Calu3 (cell line): ENCODE measurements around the gene OTC. TPM values are rescaled to one million over a fixed set of nuclear protein-coding genes. Genes with fewer than 3 reads are reported as not detected.

ENCODE experiments used
- Bru-seq: library from RNA; stranded (reverse); fragments of 400-500 nt; gene quantifications from one replicate; lab custom pipeline; 2021; lab: Mats Ljungman, UMichigan
- BruChase-seq, 2 experiments: library from RNA; stranded (reverse); fragments of 400-500 nt; gene quantifications; one replicate each; lab custom pipeline; 2021; lab: Mats Ljungman, UMichigan
- BruUV-seq: library from RNA; stranded (reverse); fragments of 400-500 nt; replicated peaks from 2 replicates; lab custom pipeline; 2021; lab: Mats Ljungman, UMichigan
- CTCF ChIA-PET: fragments of 300-600 bp; sonication (Branson Sonifier 250); formaldehyde crosslinking; loops from one replicate; lab custom pipeline; 2022; ENCODE audit warnings: antibody characterized with exemption; lab: Charles Lee
- DNase-seq: peaks from one replicate; pipeline ENCODE4 v3.0.0; 2022
- H3K27ac Mint-ChIP-seq: one replicate; pipeline ENCODE4 v1.8.0; 2022; ENCODE audit warnings: mixed read lengths; ENCODE audit not compliant: unreplicated experiment
- H3K27me3 Mint-ChIP-seq: one replicate; pipeline ENCODE4 v1.8.0; 2022; ENCODE audit warnings: mixed read lengths; ENCODE audit not compliant: unreplicated experiment
- H3K36me3 Mint-ChIP-seq: one replicate; pipeline ENCODE4 v1.8.0; 2022; ENCODE audit warnings: mild to moderate bottlenecking, moderate library complexity, mixed read lengths; ENCODE audit not compliant: insufficient read depth, unreplicated experiment
- H3K4me1 Mint-ChIP-seq: one replicate; pipeline ENCODE4 v1.8.0; 2022; ENCODE audit warnings: mild to moderate bottlenecking, low read depth, mixed read lengths; ENCODE audit not compliant: unreplicated experiment
- H3K4me3 Mint-ChIP-seq: one replicate; pipeline ENCODE4 v1.8.0; 2022; ENCODE audit warnings: mild to moderate bottlenecking, low read depth, moderate library complexity, mixed read lengths; ENCODE audit not compliant: unreplicated experiment
- H3K9me3 Mint-ChIP-seq: one replicate; pipeline ENCODE4 v1.8.0; 2022; ENCODE audit warnings: low read depth, mixed read lengths; ENCODE audit not compliant: unreplicated experiment
- intact Hi-C: fragments of 100-400 bp; cut with micrococcal nuclease; formaldehyde crosslinking; loops from one replicate; pipeline ENCODE4 v1.10.0; 2022; ENCODE audit not compliant: unreplicated experiment
- long read RNA-seq: library from polyadenylated mRNA; stranded (forward); transcript quantifications from one replicate; pipeline ENCODE4 v2.0.0, GENCODE V29; 2022
- total RNA-seq: library from RNA; stranded (reverse); gene quantifications from 2 replicates; pipeline ENCODE4 v1.2.3, GENCODE V29; 2022
- TF ChIP-seq, protein P1 (sequence below): fragments of 200-600 bp; IDR thresholded peaks from one replicate; pipeline ENCODE4 v1.8.0; 2022; ENCODE audit warnings: antibody characterized with exemption; ENCODE audit not compliant: unreplicated experiment

Gene OTC
- not detected in 2 replicates for total RNA-seq
- Bru-seq, nascent RNA: not detected
- BruChase-seq, experiment 1, labeled RNA remaining after a 6-hour chase: not detected
- not detected for BruChase-seq, experiment 2, labeled RNA remaining after a 2-hour chase
- long read RNA-seq: 0 reads

DNA sequence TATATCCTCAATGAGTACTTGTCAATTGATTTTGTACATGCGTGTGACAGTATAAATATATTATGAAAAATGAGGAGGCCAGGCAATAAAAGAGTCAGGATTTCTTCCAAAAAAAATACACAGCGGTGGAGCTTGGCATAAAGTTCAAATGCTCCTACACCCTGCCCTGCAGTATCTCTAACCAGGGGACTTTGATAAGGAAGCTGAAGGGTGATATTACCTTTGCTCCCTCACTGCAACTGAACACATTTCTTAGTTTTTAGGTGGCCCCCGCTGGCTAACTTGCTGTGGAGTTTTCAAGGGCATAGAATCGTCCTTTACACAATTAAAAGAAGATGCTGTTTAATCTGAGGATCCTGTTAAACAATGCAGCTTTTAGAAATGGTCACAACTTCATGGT lies at the start of gene OTC:
Gene OTC (plus strand): TSS at position 243 of the 400 bp plus-strand sequence. CDS start 93 bp downstream, at position 336.
- no TSS peak for BruUV-seq
- H3K27ac Mint-ChIP-seq: no peak within 1 kb of the TSS
- H3K4me1 Mint-ChIP-seq: no peaks in the 10 kb centered on the region
- H3K9me3 Mint-ChIP-seq: no peaks in the 10 kb centered on the region
- TF ChIP-seq, protein P1, sequence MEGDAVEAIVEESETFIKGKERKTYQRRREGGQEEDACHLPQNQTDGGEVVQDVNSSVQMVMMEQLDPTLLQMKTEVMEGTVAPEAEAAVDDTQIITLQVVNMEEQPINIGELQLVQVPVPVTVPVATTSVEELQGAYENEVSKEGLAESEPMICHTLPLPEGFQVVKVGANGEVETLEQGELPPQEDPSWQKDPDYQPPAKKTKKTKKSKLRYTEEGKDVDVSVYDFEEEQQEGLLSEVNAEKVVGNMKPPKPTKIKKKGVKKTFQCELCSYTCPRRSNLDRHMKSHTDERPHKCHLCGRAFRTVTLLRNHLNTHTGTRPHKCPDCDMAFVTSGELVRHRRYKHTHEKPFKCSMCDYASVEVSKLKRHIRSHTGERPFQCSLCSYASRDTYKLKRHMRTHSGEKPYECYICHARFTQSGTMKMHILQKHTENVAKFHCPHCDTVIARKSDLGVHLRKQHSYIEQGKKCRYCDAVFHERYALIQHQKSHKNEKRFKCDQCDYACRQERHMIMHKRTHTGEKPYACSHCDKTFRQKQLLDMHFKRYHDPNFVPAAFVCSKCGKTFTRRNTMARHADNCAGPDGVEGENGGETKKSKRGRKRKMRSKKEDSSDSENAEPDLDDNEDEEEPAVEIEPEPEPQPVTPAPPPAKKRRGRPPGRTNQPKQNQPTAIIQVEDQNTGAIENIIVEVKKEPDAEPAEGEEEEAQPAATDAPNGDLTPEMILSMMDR: no peak
- peaks cover 25% of the 10 kb centered on the region for H3K27me3 Mint-ChIP-seq
- intact Hi-C loops: no loop called here
- no peak for DNase-seq
- H3K4me3 Mint-ChIP-seq: no peak within 1 kb of the TSS
- CTCF ChIA-PET: interaction anchor here (1.3 kb wide), 1 partner anchor 11 kb away, joined by 3 read pairs; no protein-coding TSS in a partner anchor
- H3K36me3 Mint-ChIP-seq: no peaks in the 10 kb centered on the region

DNA sequence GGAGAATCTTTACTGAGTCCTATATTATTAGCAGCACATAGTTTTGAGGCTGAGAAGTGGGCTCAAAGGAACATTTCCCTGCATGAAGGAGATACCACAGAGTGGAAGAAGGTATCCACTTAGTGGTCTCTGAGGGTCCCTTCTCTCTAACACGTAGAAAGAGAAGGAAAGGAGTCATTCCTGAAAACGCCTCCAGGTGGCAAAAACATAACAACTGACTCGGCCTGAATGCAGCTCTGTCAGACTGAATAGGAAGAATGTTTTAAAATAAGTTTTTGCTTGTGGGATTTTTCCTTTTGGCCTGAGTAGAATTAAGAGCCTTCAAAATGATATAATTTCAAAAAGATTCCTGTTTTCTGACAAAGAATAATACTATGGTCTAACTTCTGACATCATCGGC lies 48.4 kb upstream of the OTC start:
- CTCF ChIA-PET: interaction anchor here (2.3 kb wide), 1 partner anchor 23 kb away, joined by 12 read pairs; the partner anchor contains the start of gene RPGR
- Mint-ChIP-seq H3K27me3 (no peaks in the 10 kb centered on the region), H3K36me3 (no peaks in the 10 kb centered on the region), H3K4me3 (no peak overlapping the region), H3K4me1 (no peaks in the 10 kb centered on the region), H3K27ac (no peak overlapping the region), H3K9me3 (no peaks in the 10 kb centered on the region)
- intact Hi-C loops: no loop called here
- no peak for DNase-seq
- TF ChIP-seq, protein P1: peak; percentile 42
- no TSS peak for BruUV-seq

DNA sequence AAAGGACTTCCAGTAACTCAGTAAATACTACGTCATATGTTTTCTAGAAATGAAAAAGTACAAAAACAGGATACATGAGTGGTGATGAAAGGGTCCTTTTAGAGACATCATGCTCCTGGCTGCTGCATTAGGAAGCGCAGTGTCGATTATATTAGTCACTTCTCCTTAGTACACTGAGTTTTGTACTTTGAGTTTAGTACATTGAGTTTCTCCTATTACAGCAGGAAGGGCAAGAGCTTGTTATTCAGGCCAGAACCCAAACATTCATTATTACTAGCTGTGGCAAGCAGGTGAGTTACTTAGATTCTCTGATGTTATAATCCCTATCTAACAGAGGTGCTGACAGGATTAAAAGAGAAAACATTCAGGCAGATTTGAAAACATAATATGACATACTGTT lies 46.4 kb upstream of the OTC start:
- intact Hi-C loops: no loop called here
- Mint-ChIP-seq H3K36me3 (no peaks in the 10 kb centered on the region), H3K27ac (no peak overlapping the region), H3K27me3 (no peaks in the 10 kb centered on the region), H3K9me3 (no peaks in the 10 kb centered on the region), H3K4me1 (no peaks in the 10 kb centered on the region), H3K4me3 (no peak overlapping the region)
- CTCF ChIA-PET: no interaction called here
- TF ChIP-seq, protein P1: no peak
- DNase-seq: no peak
- no TSS peak for BruUV-seq

DNA sequence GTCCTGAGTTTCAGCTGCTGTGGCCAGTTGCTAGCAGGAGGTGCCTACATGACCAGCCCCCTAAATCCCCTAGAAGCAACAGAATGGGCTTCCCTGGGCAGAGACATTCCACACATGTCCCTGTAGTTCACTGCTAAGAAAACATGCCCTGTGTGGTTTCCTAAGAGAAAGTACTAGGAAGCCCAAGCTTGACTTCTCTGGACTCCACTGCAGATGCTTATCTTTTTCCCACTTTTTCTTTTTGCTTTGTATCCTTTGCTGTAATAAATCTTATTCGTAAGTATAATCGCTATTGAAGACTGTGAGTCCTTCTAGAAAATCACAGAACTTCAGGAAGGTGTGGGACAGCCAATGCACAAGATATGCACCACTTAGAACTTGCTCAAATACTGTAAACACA lies 40.7 kb upstream of the OTC start:
- intact Hi-C loops: no loop called here
- Mint-ChIP-seq H3K4me1 (no peaks in the 10 kb centered on the region), H3K4me3 (no peak overlapping the region), H3K27me3 (no peaks in the 10 kb centered on the region), H3K9me3 (no peaks in the 10 kb centered on the region), H3K36me3 (no peaks in the 10 kb centered on the region), H3K27ac (no peak overlapping the region)
- DNase-seq: no peak
- TF ChIP-seq, protein P1: no peak
- BruUV-seq: no TSS peak
- CTCF ChIA-PET: no interaction called here
